MCF 10A (cell line): ENCODE measurements around the gene WDR7. TPM values are rescaled to one million over a fixed set of nuclear protein-coding genes. Genes with fewer than 3 reads are reported as not detected.

Source experiments
- BruUV-seq: library from RNA; stranded (reverse); fragments of 400-500 nt; replicated peaks from 2 replicates; lab custom pipeline; 2021; lab: Mats Ljungman, UMichigan
- CTCF ChIA-PET: fragments of 300-600 bp; sonication (Branson Sonifier 250); formaldehyde crosslinking; extraction: SDS; loops from one replicate; lab custom pipeline; 2021; ENCODE audit warnings: antibody characterized with exemption, inconsistent platforms; lab: Yijun Ruan, JAX
- POLR2A ChIA-PET: fragments of 300-600, 350-650 bp; sonication (Branson Sonifier 250); formaldehyde crosslinking; extraction: SDS; loops from one replicate; lab custom pipeline; 2020; ENCODE audit warnings: antibody characterized with exemption, inconsistent platforms; lab: Yijun Ruan, JAX
- DNase-seq: peaks from one replicate; pipeline ENCODE4 v3.0.0-alpha.2; 2018; ENCODE audit not compliant: unreplicated experiment
- H3K27ac Mint-ChIP-seq: one replicate; pipeline ENCODE4 v1.8.0; 2022; ENCODE audit warnings: mild to moderate bottlenecking, low read depth, mixed read lengths; ENCODE audit not compliant: unreplicated experiment
- H3K27me3 Mint-ChIP-seq: one replicate; pipeline ENCODE4 v1.8.0; 2022; ENCODE audit warnings: mixed read lengths; ENCODE audit not compliant: insufficient read depth, unreplicated experiment
- H3K36me3 Mint-ChIP-seq: one replicate; pipeline ENCODE4 v1.8.0; 2022; ENCODE audit warnings: mild to moderate bottlenecking, moderate library complexity, mixed read lengths; ENCODE audit not compliant: insufficient read depth, unreplicated experiment
- H3K4me1 Mint-ChIP-seq: one replicate; pipeline ENCODE4 v1.8.0; 2022; ENCODE audit warnings: mixed read lengths; ENCODE audit not compliant: insufficient read depth, unreplicated experiment
- H3K4me3 Mint-ChIP-seq: one replicate; pipeline ENCODE4 v1.8.0; 2022; ENCODE audit warnings: mild to moderate bottlenecking, moderate library complexity, mixed read lengths; ENCODE audit not compliant: unreplicated experiment
- H3K9me3 Mint-ChIP-seq: one replicate; pipeline ENCODE4 v1.8.0; 2022; ENCODE audit warnings: mixed read lengths; ENCODE audit not compliant: unreplicated experiment
- CTCF ChIP-seq: fragments of 200-600 bp; IDR thresholded peaks from one replicate; pipeline ENCODE4 v1.8.0; 2022; ENCODE audit warnings: antibody characterized with exemption, mild to moderate bottlenecking; ENCODE audit not compliant: unreplicated experiment
- intact Hi-C: fragments of 100-400 bp; cut with micrococcal nuclease; formaldehyde crosslinking; loops from 2 replicates; pipeline ENCODE4 v1.14.1; 2022
- total RNA-seq: library from RNA; stranded (reverse); gene quantifications from 2 replicates; pipeline ENCODE4 v1.2.3, GENCODE V29; 2022

The WDR7 gene
- total RNA-seq, 1 experiment from 2014 or later: 12.6 TPM

DNA sequence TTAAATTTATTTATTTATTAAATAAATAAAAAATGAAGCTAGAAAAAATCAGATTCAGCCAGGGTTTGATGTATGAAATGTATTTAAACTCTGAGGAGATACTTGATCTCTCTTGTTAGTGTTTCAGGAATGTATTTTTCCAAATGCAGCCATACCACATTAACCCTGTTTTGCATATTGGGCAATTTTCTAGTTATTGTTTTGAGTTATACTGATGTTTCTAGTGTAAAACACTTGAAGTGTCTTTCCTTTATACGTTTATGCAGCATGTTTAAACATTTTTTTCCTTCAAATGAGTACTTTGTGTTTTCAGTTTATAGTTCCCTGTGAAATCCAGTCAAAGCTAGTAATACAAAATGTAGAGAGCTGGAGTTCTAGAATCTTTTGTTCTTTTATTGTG is 69.9 kb downstream of the WDR7 start:
- CTCF ChIA-PET: interaction anchor here (0.6 to 0.8 kb wide), 2 partner anchors 19 to 1006 kb away, joined by 3 read pairs; no protein-coding TSS in a partner anchor
- Mint-ChIP-seq H3K27ac (no peak overlapping the region), H3K36me3 (no peaks in the 10 kb centered on the region)

GRCh38 chr18:56721491-56721890 is 70.3 kb downstream of the WDR7 start:
- H3K27ac Mint-ChIP-seq: no peak overlapping the region
- no peak for DNase-seq
- no peaks in the 10 kb centered on the region for H3K4me1 Mint-ChIP-seq
- no TSS peak for BruUV-seq
- CTCF ChIA-PET: interaction anchor here (0.6 kb wide), 2 partner anchors 18 to 1005 kb away, joined by 3 read pairs; no protein-coding TSS in a partner anchor
- H3K4me3 Mint-ChIP-seq: no peak overlapping the region
- no peaks in the 10 kb centered on the region for H3K36me3 Mint-ChIP-seq
- H3K9me3 Mint-ChIP-seq: no peaks in the 10 kb centered on the region
- intact Hi-C loops: no loop called here
- POLR2A ChIA-PET: no interaction called here
- no peaks in the 10 kb centered on the region for H3K27me3 Mint-ChIP-seq
- no peak for TF ChIP-seq CTCF

More for the DNA sequence above, 69.9 kb downstream of the WDR7 start:
- intact Hi-C loops: no loop called here
- TF ChIP-seq CTCF: no peak
- no peak for DNase-seq
- no peaks in the 10 kb centered on the region for H3K27me3 Mint-ChIP-seq
- POLR2A ChIA-PET: no interaction called here
- no peaks in the 10 kb centered on the region for H3K4me1 Mint-ChIP-seq
- H3K4me3 Mint-ChIP-seq: no peak overlapping the region
- H3K9me3 Mint-ChIP-seq: no peaks in the 10 kb centered on the region
- no TSS peak for BruUV-seq

GRCh38 chr18:56722518-56722917 is 71.4 kb downstream of the WDR7 start:
- Mint-ChIP-seq H3K4me1 (no peaks in the 10 kb centered on the region), H3K27me3 (no peaks in the 10 kb centered on the region), H3K27ac (no peak overlapping the region), H3K9me3 (no peaks in the 10 kb centered on the region), H3K36me3 (no peaks in the 10 kb centered on the region), H3K4me3 (no peak overlapping the region)
- BruUV-seq: no TSS peak
- CTCF ChIA-PET: no interaction called here
- no peak for TF ChIP-seq CTCF
- DNase-seq: no peak
- intact Hi-C loops: no loop called here
- POLR2A ChIA-PET: no interaction called here

GRCh38 chr18:56723068-56723467 is 71.9 kb downstream of the WDR7 start:
- Mint-ChIP-seq H3K4me3 (no peak overlapping the region), H3K27me3 (no peaks in the 10 kb centered on the region), H3K36me3 (no peaks in the 10 kb centered on the region), H3K4me1 (no peaks in the 10 kb centered on the region), H3K9me3 (no peaks in the 10 kb centered on the region), H3K27ac (no peak overlapping the region)
- DNase-seq: no peak
- intact Hi-C loops: no loop called here
- POLR2A ChIA-PET: no interaction called here
- BruUV-seq: no TSS peak
- CTCF ChIA-PET: no interaction called here
- no peak for TF ChIP-seq CTCF
